Measurements from ENCODE around the gene LARP1. TPM values are rescaled to one million over a fixed set of nuclear protein-coding genes. Genes with fewer than 3 reads are reported as not detected.

LARP1 gene
- total and polyA plus RNA-seq, 4 donors, result 26.0 to 74.1 (median 32.6) TPM

- TF ChIP-seq REST (IDR thresholded peaks at IDR 0.05) (no peak), HNF4A (conservative IDR thresholded peaks at IDR 0.05) (no peak), FOXA1 (IDR thresholded peaks at IDR 0.05) (no peak), GABPA (IDR thresholded peaks at IDR 0.05 in 1 of 2, conservative IDR thresholded peaks at IDR 0.05 in 1 of 2) (no peak), FOXA2 (IDR thresholded peaks at IDR 0.05) (no peak), HNF4G (IDR thresholded peaks at IDR 0.05) (no peak), CTCF (IDR thresholded peaks at IDR 0.05; ENCODE audit: low read depth, low read length, missing input control) (no peak), ATF3 (IDR thresholded peaks at IDR 0.05) (no peak), EGR1 (IDR thresholded peaks at IDR 0.05; ENCODE audit: low read depth in 2 of 2) (no peak), RAD21 (IDR thresholded peaks at IDR 0.05) (no peak), RXRA (IDR thresholded peaks at IDR 0.05) (no peak), JUND (IDR thresholded peaks at IDR 0.05) (no peak)
- no peaks in the 10 kb centered on the region for H3K27me3 ChIP-seq (ENCODE audit: control insufficient read depth in 4 of 4, insufficient read depth in 4 of 4, low read length in 3 of 4)
- H3K4me1 ChIP-seq (ENCODE audit: control insufficient read depth in 4 of 4, insufficient read depth in 4 of 4, low read length in 3 of 4), result peaks cover 4 to 12% (median 10%) of the 10 kb centered on the region in 4 donors
- no peak overlapping the region for H3K4me3 ChIP-seq (ENCODE audit: low read depth in 1 of 3, low read length in 3 of 3)
- no peak for DNase-seq (ENCODE audit: low spot score)
- H3K27ac ChIP-seq (ENCODE audit: low read depth in 1 of 2, low read length in 2 of 2), result no peak overlapping the region
- no peaks in the 10 kb centered on the region for H3K36me3 ChIP-seq (ENCODE audit: control insufficient read depth in 4 of 4, insufficient read depth in 3 of 4, low read depth in 1 of 4, low read length in 3 of 4)
- WGBS, result 96% methylated on average over 4 of the region's 4 CpGs
- no peaks in the 10 kb centered on the region for H3K9me3 ChIP-seq (ENCODE audit: control insufficient read depth in 4 of 4, low read length in 3 of 4)
- H3K9ac ChIP-seq (ENCODE audit: low read depth in 1 of 2, low read length in 2 of 2), result no peak overlapping the region
Observed at GRCh38 chr5:154741415-154741814, 13.8 kb upstream of the LARP1 start.

- no peak for DNase-seq (ENCODE audit: low spot score)
- TF ChIP-seq HNF4A (conservative IDR thresholded peaks at IDR 0.05) (no peak), YY1 (IDR thresholded peaks at IDR 0.05) (no peak), SP1 (IDR thresholded peaks at IDR 0.05) (no peak), RXRA (IDR thresholded peaks at IDR 0.05) (no peak), ZBTB33 (IDR thresholded peaks at IDR 0.05) (no peak), GABPA (IDR thresholded peaks at IDR 0.05 in 1 of 2, conservative IDR thresholded peaks at IDR 0.05 in 1 of 2) (no peak), REST (IDR thresholded peaks at IDR 0.05) (no peak), EGR1 (IDR thresholded peaks at IDR 0.05; ENCODE audit: low read depth in 2 of 2) (no peak), FOXA2 (IDR thresholded peaks at IDR 0.05) (no peak), RAD21 (IDR thresholded peaks at IDR 0.05) (no peak), JUND (IDR thresholded peaks at IDR 0.05) (no peak), ATF3 (IDR thresholded peaks at IDR 0.05) (no peak), MAX (IDR thresholded peaks at IDR 0.05) (no peak), NR2F2 (IDR thresholded peaks at IDR 0.05) (no peak)
- WGBS, result 86% methylated on average over 7 of the region's 7 CpGs
Observed at GRCh38 chr5:154743812-154744211, 11.4 kb upstream of the LARP1 start.

More at GRCh38 chr5:154743812-154744211, 11.4 kb upstream of the LARP1 start:
- Histone ChIP-seq H3K27ac (ENCODE audit: low read depth in 1 of 2, low read length in 2 of 2) (no peak overlapping the region), H3K9ac (ENCODE audit: low read depth in 1 of 2, low read length in 2 of 2) (no peak overlapping the region), H3K27me3 (ENCODE audit: control insufficient read depth in 4 of 4, insufficient read depth in 4 of 4, low read length in 3 of 4) (no peaks in the 10 kb centered on the region), H3K9me3 (ENCODE audit: control insufficient read depth in 4 of 4, low read length in 3 of 4) (no peaks in the 10 kb centered on the region), H3K36me3 (ENCODE audit: control insufficient read depth in 4 of 4, insufficient read depth in 3 of 4, low read depth in 1 of 4, low read length in 3 of 4) (no peaks in the 10 kb centered on the region), H3K4me1 (ENCODE audit: control insufficient read depth in 4 of 4, insufficient read depth in 4 of 4, low read length in 3 of 4) (peaks cover 4 to 12% (median 10%) of the 10 kb centered on the region in 4 donors), H3K4me3 (ENCODE audit: low read depth in 1 of 3, low read length in 3 of 3) (no peak overlapping the region)

All from liver (tissue), 9 donors.